DND-41 (cell line): Measurements from ENCODE around the gene ZNF174.
A peak's percentile ranks its signal among the peaks of the same experiment; 100 is the strongest.

Source experiments
- ATAC-seq: fragments of 200-7000 bp; cut with Tn5 transposase; 3 replicates; pipeline ENCODE4 v1.9.1; 2021; ENCODE audit warnings: low read depth; ENCODE audit not compliant: insufficient read depth
- DNase-seq: peaks from one replicate; pipeline ENCODE4 v3.0.0-alpha.2; 2020
- H2AFZ ChIP-seq: 2 replicates; pipeline ENCODE4 v1.6.0; 2012; ENCODE audit warnings: low read depth, low read length
- H3K27ac ChIP-seq: 2 replicates; pipeline ENCODE4 v1.5.1; 2012; ENCODE audit warnings: low read length, inconsistent platforms
- H3K27me3 ChIP-seq: fragments of 200-600 bp; sonication (generic); 2 replicates; pipeline ENCODE4 v1.6.0; 2012; ENCODE audit warnings: low read length, mild to moderate bottlenecking, inconsistent platforms; ENCODE audit not compliant: insufficient read depth, poor library complexity
- H3K36me3 ChIP-seq: 2 replicates; pipeline ENCODE4 v1.5.1; 2012; ENCODE audit warnings: low read length, inconsistent platforms; ENCODE audit not compliant: insufficient read depth
- H3K4me1 ChIP-seq: 2 replicates; pipeline ENCODE4 v1.5.1; 2012; ENCODE audit warnings: mild to moderate bottlenecking, low read length; ENCODE audit not compliant: insufficient read depth
- H3K4me2 ChIP-seq: 2 replicates; pipeline ENCODE4 v1.6.0; 2012; ENCODE audit warnings: mild to moderate bottlenecking, moderate library complexity, low read length, inconsistent platforms; ENCODE audit not compliant: insufficient read depth
- H3K4me3 ChIP-seq, 2 experiments: fragments of 200-600 bp in 1 of 2; shearing (Covaris generic) in 1 of 2; 2 replicates each; pipeline ENCODE4 v1.5.1; 2012 to 2016; ENCODE audit warnings: inconsistent platforms in 2 of 2, low read length in 2 of 2, mild to moderate bottlenecking in 2 of 2, low read depth in 1 of 2, moderate library complexity in 1 of 2
- H3K79me2 ChIP-seq: 2 replicates; pipeline ENCODE4 v1.6.0; 2012; ENCODE audit warnings: low read length, inconsistent platforms; ENCODE audit not compliant: insufficient read depth
- H3K9ac ChIP-seq: 2 replicates; pipeline ENCODE4 v1.6.0; 2012; ENCODE audit warnings: low read depth, mild to moderate bottlenecking, inconsistent platforms, low read length, moderate library complexity
- H3K9me3 ChIP-seq: 2 replicates; pipeline ENCODE4 v1.5.1; 2012; ENCODE audit warnings: low read length, moderate library complexity, mild to moderate bottlenecking, inconsistent platforms; ENCODE audit not compliant: insufficient read depth, severe bottlenecking
- H4K20me1 ChIP-seq: 2 replicates; pipeline ENCODE4 v1.6.0; 2012; ENCODE audit warnings: low read length; ENCODE audit not compliant: insufficient read depth
- EZH2 ChIP-seq: IDR thresholded peaks from 3 replicates; pipeline ENCODE4 v1.6.1; 2012; ENCODE audit warnings: borderline replicate concordance, low read depth, mild to moderate bottlenecking, moderate library complexity, low read length, inconsistent platforms; ENCODE audit not compliant: severe bottlenecking
- TF ChIP-seq, protein P1 (sequence below): IDR thresholded peaks from 2 replicates; pipeline ENCODE4 v1.5.1; 2012; ENCODE audit warnings: borderline replicate concordance, low read length, moderate library complexity, mild to moderate bottlenecking; ENCODE audit not compliant: poor library complexity, severe bottlenecking; ENCODE audit errors: extremely low read depth

Gene ZNF174

DNA sequence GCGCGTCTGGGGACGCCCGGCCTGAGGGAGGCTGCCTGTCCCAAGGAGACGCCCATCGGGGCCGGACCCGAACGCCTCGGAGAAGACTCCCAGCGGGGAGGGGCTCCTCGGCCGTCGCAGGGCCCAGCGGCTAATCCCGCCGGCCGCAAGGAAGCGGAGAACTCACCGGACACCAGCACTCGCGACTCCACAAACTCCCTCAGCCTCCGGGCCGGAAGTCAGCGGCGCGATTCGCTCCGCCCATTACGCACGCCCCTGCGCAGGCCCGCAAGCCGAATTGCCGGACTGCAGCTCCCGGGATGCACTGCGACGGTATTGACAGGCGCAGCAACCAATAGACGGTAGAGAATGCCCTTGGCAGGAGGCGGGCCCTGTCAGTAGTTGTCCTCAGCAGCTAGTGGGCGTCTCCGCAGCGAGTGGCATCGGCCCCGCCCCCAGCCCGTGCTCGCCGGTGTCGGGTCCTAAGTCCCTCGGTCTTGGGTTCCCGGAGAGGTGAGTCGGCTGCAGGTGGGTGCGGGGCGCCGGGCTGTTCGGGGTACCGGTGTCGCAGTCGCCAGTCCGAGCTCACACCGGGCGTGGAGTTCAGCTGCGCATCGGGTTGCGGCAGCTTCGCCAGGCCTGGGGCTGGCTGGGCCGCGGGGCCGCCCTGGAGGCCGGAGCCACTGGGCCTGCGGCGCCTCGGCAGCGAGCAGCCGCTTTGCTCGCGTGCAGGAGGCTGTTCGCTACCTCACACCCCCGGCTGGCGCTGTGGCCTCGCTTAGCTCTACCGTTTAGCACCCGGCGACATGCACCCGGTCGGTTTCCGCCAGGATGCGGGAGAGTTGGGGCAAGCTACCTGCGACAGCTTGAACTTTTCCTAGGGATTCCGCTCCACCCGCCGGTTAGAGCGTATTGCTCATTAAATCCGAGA is at the start of gene ZNF174, which contains the start of gene ZSCAN32:
TSS of gene ZNF174 (plus strand) at position 437 of the 910 bp plus-strand sequence. CDS start 790 bp downstream, outside the sequence.
TSS of gene ZSCAN32 (minus strand) at position 226 of the 910 bp plus-strand sequence. CDS start 3,447 bp downstream, outside the sequence.
- Histone ChIP-seq H2AFZ (peak within 1 kb of the TSS; percentile 93), H3K9me3 (peaks cover 7% of the 10 kb centered on the region), H3K4me1 (peaks cover 55% of the 10 kb centered on the region), H3K36me3 (peaks cover 63% of the 10 kb centered on the region), H3K4me2 (peak within 1 kb of the TSS; percentile 86), H3K9ac (peak within 1 kb of the TSS; percentile 87), H4K20me1 (peaks cover 5% of the 10 kb centered on the region; the same call in 1 of the 2 replicates), H3K79me2 (peaks cover 80% of the 10 kb centered on the region), H3K4me3 (peak within 1 kb of the TSS; percentile 99 to 100), H3K27me3 (no peaks in the 10 kb centered on the region), H3K27ac (peak within 1 kb of the TSS; percentile 81)
- DNase-seq = peak; percentile 100
- peak; percentile 97 for ATAC-seq
- TF ChIP-seq, protein P1, sequence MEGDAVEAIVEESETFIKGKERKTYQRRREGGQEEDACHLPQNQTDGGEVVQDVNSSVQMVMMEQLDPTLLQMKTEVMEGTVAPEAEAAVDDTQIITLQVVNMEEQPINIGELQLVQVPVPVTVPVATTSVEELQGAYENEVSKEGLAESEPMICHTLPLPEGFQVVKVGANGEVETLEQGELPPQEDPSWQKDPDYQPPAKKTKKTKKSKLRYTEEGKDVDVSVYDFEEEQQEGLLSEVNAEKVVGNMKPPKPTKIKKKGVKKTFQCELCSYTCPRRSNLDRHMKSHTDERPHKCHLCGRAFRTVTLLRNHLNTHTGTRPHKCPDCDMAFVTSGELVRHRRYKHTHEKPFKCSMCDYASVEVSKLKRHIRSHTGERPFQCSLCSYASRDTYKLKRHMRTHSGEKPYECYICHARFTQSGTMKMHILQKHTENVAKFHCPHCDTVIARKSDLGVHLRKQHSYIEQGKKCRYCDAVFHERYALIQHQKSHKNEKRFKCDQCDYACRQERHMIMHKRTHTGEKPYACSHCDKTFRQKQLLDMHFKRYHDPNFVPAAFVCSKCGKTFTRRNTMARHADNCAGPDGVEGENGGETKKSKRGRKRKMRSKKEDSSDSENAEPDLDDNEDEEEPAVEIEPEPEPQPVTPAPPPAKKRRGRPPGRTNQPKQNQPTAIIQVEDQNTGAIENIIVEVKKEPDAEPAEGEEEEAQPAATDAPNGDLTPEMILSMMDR = no peak
- TF ChIP-seq EZH2 = no peak

DNA sequence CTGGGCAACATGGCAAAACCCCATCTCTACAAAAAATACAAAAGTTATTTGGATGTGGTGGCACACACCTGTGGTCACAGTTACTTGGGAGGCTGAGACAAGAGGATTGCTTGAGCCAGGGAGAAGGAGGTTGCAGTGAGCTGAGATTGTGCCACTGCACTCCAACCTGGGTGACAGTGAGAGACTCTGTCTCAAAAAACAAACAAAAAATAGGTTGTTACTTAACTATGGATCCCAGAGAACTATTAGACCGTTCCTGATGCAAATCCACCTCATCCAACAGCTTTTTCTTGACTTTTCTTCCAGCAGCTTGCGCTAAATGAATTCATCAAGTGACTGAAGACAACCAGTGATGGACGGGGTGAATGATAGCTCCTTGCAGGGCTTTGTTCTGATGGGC is 45.4 kb upstream of the ZNF174 start, which contains the start of gene OR2C1:
TSS of gene OR2C1 (plus strand) at position 301 of the 400 bp plus-strand sequence. CDS start at position 353, 52 bp downstream.
- TF ChIP-seq, protein P1 = no peak
- TF ChIP-seq EZH2 = no peak
- Histone ChIP-seq H3K4me1 (no peaks in the 10 kb centered on the region), H3K4me3 (no peak within 1 kb of the TSS), H3K79me2 (no peaks in the 10 kb centered on the region), H3K27ac (no peak within 1 kb of the TSS), H3K27me3 (peaks cover 7% of the 10 kb centered on the region), H3K4me2 (no peak within 1 kb of the TSS), H3K9me3 (no peaks in the 10 kb centered on the region), H4K20me1 (no peaks in the 10 kb centered on the region), H3K36me3 (no peaks in the 10 kb centered on the region), H2AFZ (no peak within 1 kb of the TSS), H3K9ac (no peak within 1 kb of the TSS)
- DNase-seq (no peak), ATAC-seq (no peak)

DNA sequence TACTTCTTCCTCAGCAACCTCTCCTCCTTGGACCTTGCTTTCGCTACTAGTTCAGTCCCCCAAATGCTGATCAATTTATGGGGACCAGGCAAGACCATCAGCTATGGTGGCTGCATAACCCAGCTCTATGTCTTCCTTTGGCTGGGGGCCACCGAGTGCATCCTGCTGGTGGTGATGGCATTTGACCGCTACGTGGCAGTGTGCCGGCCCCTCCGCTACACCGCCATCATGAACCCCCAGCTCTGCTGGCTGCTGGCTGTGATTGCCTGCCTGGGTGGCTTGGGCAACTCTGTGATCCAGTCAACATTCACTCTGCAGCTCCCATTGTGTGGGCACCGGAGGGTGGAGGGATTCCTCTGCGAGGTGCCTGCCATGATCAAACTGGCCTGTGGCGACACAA is 44.9 kb upstream of the ZNF174 start:
- no peaks in the 10 kb centered on the region for H3K9me3 ChIP-seq
- H4K20me1 ChIP-seq = no peaks in the 10 kb centered on the region
- no peaks in the 10 kb centered on the region for H3K4me1 ChIP-seq
- no peak overlapping the region for H3K27ac ChIP-seq
- H3K27me3 ChIP-seq = peaks cover 7% of the 10 kb centered on the region
- H3K79me2 ChIP-seq = no peaks in the 10 kb centered on the region
- no peak overlapping the region for H3K4me3 ChIP-seq
- TF ChIP-seq EZH2 = no peak
- TF ChIP-seq, protein P1 = no peak
- DNase-seq (no peak), ATAC-seq (no peak)
- H3K9ac ChIP-seq = no peak overlapping the region
- no peak overlapping the region for H3K4me2 ChIP-seq
- H2AFZ ChIP-seq = no peak overlapping the region
- H3K36me3 ChIP-seq = no peaks in the 10 kb centered on the region
